Glutamatergic neuron (in vitro differentiated cells): Measurements from ENCODE around the gene PARN. TPM values are rescaled to one million over a fixed set of nuclear protein-coding genes. Genes with fewer than 3 reads are reported as not detected.
A peak's percentile ranks its signal among the peaks of the same experiment; 100 is the strongest.

ENCODE experiments used
- DNase-seq: peaks from one replicate; pipeline ENCODE4 v3.0.0; 2022
- H3K27ac Mint-ChIP-seq: one replicate; pipeline ENCODE4 v1.8.0; 2020; ENCODE audit warnings: mild to moderate bottlenecking, mixed read lengths, inconsistent platforms; ENCODE audit not compliant: unreplicated experiment
- H3K27me3 Mint-ChIP-seq: one replicate; pipeline ENCODE4 v1.8.0; 2020; ENCODE audit warnings: mild to moderate bottlenecking, moderate library complexity, mixed read lengths, inconsistent platforms; ENCODE audit not compliant: unreplicated experiment
- H3K36me3 Mint-ChIP-seq: one replicate; pipeline ENCODE4 v1.8.0; 2020; ENCODE audit warnings: mild to moderate bottlenecking, mixed read lengths, inconsistent platforms; ENCODE audit not compliant: unreplicated experiment
- H3K4me1 Mint-ChIP-seq: one replicate; pipeline ENCODE4 v1.8.0; 2020; ENCODE audit warnings: mild to moderate bottlenecking, low read depth, mixed read lengths, inconsistent platforms; ENCODE audit not compliant: unreplicated experiment
- H3K4me3 Mint-ChIP-seq: one replicate; pipeline ENCODE4 v1.8.0; 2020; ENCODE audit warnings: mild to moderate bottlenecking, mixed read lengths, inconsistent platforms; ENCODE audit not compliant: unreplicated experiment
- H3K9me3 Mint-ChIP-seq: one replicate; pipeline ENCODE4 v1.8.0; 2020; ENCODE audit warnings: mild to moderate bottlenecking, moderate library complexity, mixed read lengths, inconsistent platforms; ENCODE audit not compliant: unreplicated experiment
- total RNA-seq: library from RNA; stranded (reverse); fragmentation: NEBNext Ultra II Directional; extraction: Animal tissue kit (Norgen Biotek cat#: 25700); gene quantifications from one replicate; pipeline ENCODE4 v1.2.1, GENCODE V29; 2021; ENCODE audit not compliant: unreplicated experiment
- TF ChIP-seq, protein P1 (sequence below): fragments of 200-600 bp; sonication (generic); IDR thresholded peaks from one replicate; pipeline ENCODE4 v1.5.0; 2021; ENCODE audit not compliant: partially characterized antibody, unreplicated experiment

PARN gene
- total RNA-seq, 1 donor from 2014 or later: 26.2 TPM

GRCh38 chr16:14530046-14530445 is 100.0 kb downstream of the PARN start:
- TF ChIP-seq, protein P1, sequence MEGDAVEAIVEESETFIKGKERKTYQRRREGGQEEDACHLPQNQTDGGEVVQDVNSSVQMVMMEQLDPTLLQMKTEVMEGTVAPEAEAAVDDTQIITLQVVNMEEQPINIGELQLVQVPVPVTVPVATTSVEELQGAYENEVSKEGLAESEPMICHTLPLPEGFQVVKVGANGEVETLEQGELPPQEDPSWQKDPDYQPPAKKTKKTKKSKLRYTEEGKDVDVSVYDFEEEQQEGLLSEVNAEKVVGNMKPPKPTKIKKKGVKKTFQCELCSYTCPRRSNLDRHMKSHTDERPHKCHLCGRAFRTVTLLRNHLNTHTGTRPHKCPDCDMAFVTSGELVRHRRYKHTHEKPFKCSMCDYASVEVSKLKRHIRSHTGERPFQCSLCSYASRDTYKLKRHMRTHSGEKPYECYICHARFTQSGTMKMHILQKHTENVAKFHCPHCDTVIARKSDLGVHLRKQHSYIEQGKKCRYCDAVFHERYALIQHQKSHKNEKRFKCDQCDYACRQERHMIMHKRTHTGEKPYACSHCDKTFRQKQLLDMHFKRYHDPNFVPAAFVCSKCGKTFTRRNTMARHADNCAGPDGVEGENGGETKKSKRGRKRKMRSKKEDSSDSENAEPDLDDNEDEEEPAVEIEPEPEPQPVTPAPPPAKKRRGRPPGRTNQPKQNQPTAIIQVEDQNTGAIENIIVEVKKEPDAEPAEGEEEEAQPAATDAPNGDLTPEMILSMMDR: no peak
- no peak for DNase-seq
- Mint-ChIP-seq H3K4me1 (peaks cover 9% of the 10 kb centered on the region), H3K27me3 (peaks cover 3% of the 10 kb centered on the region), H3K9me3 (no peaks in the 10 kb centered on the region), H3K4me3 (no peak overlapping the region), H3K36me3 (peaks cover 10% of the 10 kb centered on the region), H3K27ac (no peak overlapping the region)

DNA sequence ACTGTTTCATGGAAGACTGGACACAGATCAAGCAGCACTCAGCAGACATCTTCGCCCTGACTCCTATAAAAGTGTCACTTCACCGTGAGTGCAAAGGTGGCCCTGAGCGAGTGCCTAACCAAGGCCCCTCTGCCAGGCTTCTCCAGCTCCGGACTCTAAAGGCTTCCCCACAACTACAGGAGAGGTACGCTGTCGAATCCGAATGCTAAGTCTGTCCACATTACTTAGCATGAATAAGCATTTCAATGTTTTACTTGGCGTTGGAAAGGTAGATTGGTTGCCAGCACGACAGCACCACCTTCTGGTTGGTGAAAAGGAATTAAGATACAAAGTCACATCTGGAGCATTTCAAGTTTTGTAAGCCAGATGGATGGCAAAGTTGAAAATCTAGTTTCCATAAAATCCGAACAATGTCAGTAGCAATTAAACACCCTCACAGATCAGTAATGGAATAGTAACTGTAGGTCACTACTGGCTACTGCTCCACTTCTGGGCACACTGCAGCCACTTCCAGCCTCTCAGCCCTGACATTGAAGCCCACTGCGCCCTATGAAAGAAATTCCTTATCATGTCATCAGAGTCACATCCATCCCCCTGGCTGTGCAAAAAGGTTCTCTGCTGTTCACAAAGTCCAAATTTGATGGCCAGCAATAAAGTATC is 100.9 kb downstream of the PARN start:
- H3K4me3 Mint-ChIP-seq: no peak overlapping the region
- peak; percentile 57 for DNase-seq
- no peak overlapping the region for H3K27ac Mint-ChIP-seq
- H3K9me3 Mint-ChIP-seq: no peaks in the 10 kb centered on the region
- H3K27me3 Mint-ChIP-seq: peaks cover 3% of the 10 kb centered on the region
- H3K4me1 Mint-ChIP-seq: peaks cover 9% of the 10 kb centered on the region
- TF ChIP-seq, protein P1: peak; percentile 60
- H3K36me3 Mint-ChIP-seq: peaks cover 10% of the 10 kb centered on the region

- Mint-ChIP-seq H3K4me3 (no peak overlapping the region), H3K9me3 (no peaks in the 10 kb centered on the region), H3K4me1 (peaks cover 9% of the 10 kb centered on the region), H3K36me3 (peaks cover 4% of the 10 kb centered on the region), H3K27me3 (no peaks in the 10 kb centered on the region), H3K27ac (no peak overlapping the region)
- no peak for DNase-seq
- TF ChIP-seq, protein P1: no peak
Observed at GRCh38 chr16:14528306-14528705, 101.8 kb downstream of the PARN start.

- H3K36me3 Mint-ChIP-seq: peaks cover 4% of the 10 kb centered on the region
- DNase-seq: no peak
- H3K27me3 Mint-ChIP-seq: no peaks in the 10 kb centered on the region
- TF ChIP-seq, protein P1: no peak
- no peak overlapping the region for H3K4me3 Mint-ChIP-seq
- H3K9me3 Mint-ChIP-seq: no peaks in the 10 kb centered on the region
- H3K27ac Mint-ChIP-seq: no peak overlapping the region
- H3K4me1 Mint-ChIP-seq: peaks cover 9% of the 10 kb centered on the region
Observed at GRCh38 chr16:14527411-14528044, 102.5 kb downstream of the PARN start.

GRCh38 chr16:14525596-14525995 is 104.5 kb downstream of the PARN start:
- DNase-seq: no peak
- no peak overlapping the region for H3K4me3 Mint-ChIP-seq
- H3K4me1 Mint-ChIP-seq: peaks cover 9% of the 10 kb centered on the region
- H3K36me3 Mint-ChIP-seq: peaks cover 4% of the 10 kb centered on the region
- TF ChIP-seq, protein P1: no peak
- no peaks in the 10 kb centered on the region for H3K9me3 Mint-ChIP-seq
- H3K27me3 Mint-ChIP-seq: no peaks in the 10 kb centered on the region
- H3K27ac Mint-ChIP-seq: no peak overlapping the region
